Astrocyte (in vitro differentiated cells and primary cell): Measurements from ENCODE around the gene RBM19. TPM values are rescaled to one million over a fixed set of nuclear protein-coding genes. Genes with fewer than 3 reads are reported as not detected.

Source experiments
- DNase-seq: peaks from one replicate; pipeline ENCODE4 v3.0.0-alpha.2; 2010; ENCODE audit warnings: low read depth
- FAIRE-seq: peaks from 2 replicates; lab custom pipeline; 2011; peaks lifted over from hg19 to GRCh38; lab: Jason Lieb, UNC
- H2AFZ ChIP-seq: 2 replicates; pipeline ENCODE4 v1.6.0; 2012; ENCODE audit warnings: low read depth, low read length, inconsistent platforms
- H3K27ac ChIP-seq: 2 replicates; pipeline ENCODE4 v1.5.1; 2011; ENCODE audit warnings: low read depth, low read length, inconsistent platforms
- H3K27me3 ChIP-seq: 2 replicates; pipeline ENCODE4 v1.6.0; 2011; ENCODE audit warnings: low read length, inconsistent platforms; ENCODE audit not compliant: insufficient read depth
- H3K36me3 ChIP-seq: 2 replicates; pipeline ENCODE4 v1.5.1; 2011; ENCODE audit warnings: low read length, inconsistent platforms; ENCODE audit not compliant: insufficient read depth
- H3K4me1 ChIP-seq: 2 replicates; pipeline ENCODE4 v1.5.1; 2011; ENCODE audit warnings: low read length, inconsistent platforms; ENCODE audit not compliant: insufficient read depth
- H3K4me2 ChIP-seq: 2 replicates; pipeline ENCODE4 v1.6.0; 2012; ENCODE audit warnings: low read length, inconsistent platforms
- H3K4me3 ChIP-seq: 2 replicates; pipeline ENCODE4 v1.5.1; 2011; ENCODE audit warnings: low read depth, mild to moderate bottlenecking, low read length, inconsistent platforms; ENCODE audit not compliant: insufficient read depth
- H3K79me2 ChIP-seq: 2 replicates; pipeline ENCODE4 v1.6.0; 2012; ENCODE audit warnings: mild to moderate bottlenecking, low read length, inconsistent platforms; ENCODE audit not compliant: insufficient read depth
- H3K9ac ChIP-seq: 2 replicates; pipeline ENCODE4 v1.6.0; 2012; ENCODE audit warnings: mild to moderate bottlenecking, low read length, inconsistent platforms
- H3K9me3 ChIP-seq: 2 replicates; pipeline ENCODE4 v1.5.1; 2012; ENCODE audit warnings: low read depth, mild to moderate bottlenecking, low read length, inconsistent platforms; ENCODE audit not compliant: insufficient read depth
- H4K20me1 ChIP-seq: 2 replicates; pipeline ENCODE4 v1.6.0; 2012; ENCODE audit warnings: low read length, inconsistent platforms; ENCODE audit not compliant: insufficient read depth
- H3K27ac Mint-ChIP-seq: one replicate; pipeline ENCODE4 v1.8.0; 2021; ENCODE audit warnings: mild to moderate bottlenecking, mixed read lengths; ENCODE audit not compliant: unreplicated experiment
- H3K27me3 Mint-ChIP-seq: one replicate; pipeline ENCODE4 v1.8.0; 2021; ENCODE audit warnings: low read depth, mixed read lengths; ENCODE audit not compliant: unreplicated experiment
- H3K36me3 Mint-ChIP-seq: one replicate; pipeline ENCODE4 v1.8.0; 2021; ENCODE audit warnings: low read depth, mixed read lengths; ENCODE audit not compliant: unreplicated experiment
- H3K4me1 Mint-ChIP-seq: one replicate; pipeline ENCODE4 v1.8.0; 2021; ENCODE audit warnings: low read depth, mixed read lengths; ENCODE audit not compliant: unreplicated experiment
- H3K4me3 Mint-ChIP-seq: one replicate; pipeline ENCODE4 v1.8.0; 2021; ENCODE audit warnings: mild to moderate bottlenecking, moderate library complexity, mixed read lengths; ENCODE audit not compliant: unreplicated experiment
- H3K9me3 Mint-ChIP-seq: one replicate; pipeline ENCODE4 v1.8.0; 2021; ENCODE audit warnings: mild to moderate bottlenecking, mixed read lengths; ENCODE audit not compliant: unreplicated experiment
- CTCF ChIP-seq: IDR thresholded peaks from 2 replicates; pipeline ENCODE4 v1.5.1; 2011; ENCODE audit warnings: low read depth, mild to moderate bottlenecking, inconsistent platforms, low read length, moderate library complexity; ENCODE audit not compliant: insufficient read depth
- EZH2 ChIP-seq: IDR thresholded peaks from 2 replicates; pipeline ENCODE4 v1.6.1; 2012; ENCODE audit warnings: mild to moderate bottlenecking, low read length, inconsistent platforms; ENCODE audit not compliant: insufficient read depth
- total RNA-seq: library from RNA; stranded (reverse); gene quantifications from 2 replicates; pipeline ENCODE4 v1.2.1, GENCODE V29; 2021

The RBM19 gene
- total RNA-seq, 1 donor from 2014 or later: 32.3 TPM

- no peak overlapping the region for H3K27ac Mint-ChIP-seq
- H3K4me3 Mint-ChIP-seq: no peak overlapping the region
- Histone ChIP-seq H2AFZ (no peak overlapping the region), H3K4me1 (no peaks in the 10 kb centered on the region), H3K9me3 (no peaks in the 10 kb centered on the region), H3K27me3 (no peaks in the 10 kb centered on the region), H3K36me3 (peaks cover 22% of the 10 kb centered on the region), H3K4me3 (no peak overlapping the region), H3K4me2 (no peak overlapping the region), H4K20me1 (no peaks in the 10 kb centered on the region), H3K27ac (no peak overlapping the region), H3K79me2 (no peaks in the 10 kb centered on the region), H3K9ac (no peak overlapping the region)
- no peak for FAIRE-seq
- H3K4me1 Mint-ChIP-seq: no peaks in the 10 kb centered on the region
- H3K27me3 Mint-ChIP-seq: no peaks in the 10 kb centered on the region
- no peaks in the 10 kb centered on the region for H3K9me3 Mint-ChIP-seq
- TF ChIP-seq CTCF (no peak), EZH2 (no peak)
- H3K36me3 Mint-ChIP-seq: peaks cover 27% of the 10 kb centered on the region
- DNase-seq: no peak
These were observed 20.7 kb downstream of the RBM19 start for GRCh38 chr12:113945174-113946173.

GRCh38 chr12:113942209-113942608, 23.9 kb downstream of the RBM19 start:
- no peaks in the 10 kb centered on the region for H4K20me1 ChIP-seq
- no peaks in the 10 kb centered on the region for H3K4me1 ChIP-seq
- Mint-ChIP-seq H3K27me3 (no peaks in the 10 kb centered on the region), H3K27ac (no peak overlapping the region), H3K4me1 (no peaks in the 10 kb centered on the region), H3K4me3 (no peak overlapping the region), H3K9me3 (no peaks in the 10 kb centered on the region), H3K36me3 (peaks cover 17% of the 10 kb centered on the region)
- no peak overlapping the region for H2AFZ ChIP-seq
- no peaks in the 10 kb centered on the region for H3K79me2 ChIP-seq
- H3K4me3 ChIP-seq: no peak overlapping the region
- TF ChIP-seq EZH2: no peak
- no peak for TF ChIP-seq CTCF
- no peaks in the 10 kb centered on the region for H3K27me3 ChIP-seq
- H3K27ac ChIP-seq: no peak overlapping the region
- no peaks in the 10 kb centered on the region for H3K9me3 ChIP-seq
- no peak for DNase-seq
- no peak for FAIRE-seq
- peaks cover 16% of the 10 kb centered on the region for H3K36me3 ChIP-seq
- H3K9ac ChIP-seq: no peak overlapping the region
- H3K4me2 ChIP-seq: no peak overlapping the region

- H3K9me3 ChIP-seq: no peaks in the 10 kb centered on the region
- Mint-ChIP-seq H3K9me3 (no peaks in the 10 kb centered on the region), H3K27ac (no peak overlapping the region), H3K27me3 (no peaks in the 10 kb centered on the region), H3K4me3 (no peak overlapping the region), H3K36me3 (peaks cover 18% of the 10 kb centered on the region), H3K4me1 (no peaks in the 10 kb centered on the region)
- H3K9ac ChIP-seq: no peak overlapping the region
- H3K36me3 ChIP-seq: peaks cover 16% of the 10 kb centered on the region
- H3K27ac ChIP-seq: no peak overlapping the region
- DNase-seq (no peak), FAIRE-seq (no peak)
- H3K4me2 ChIP-seq: no peak overlapping the region
- no peaks in the 10 kb centered on the region for H3K27me3 ChIP-seq
- H3K79me2 ChIP-seq: no peaks in the 10 kb centered on the region
- no peaks in the 10 kb centered on the region for H4K20me1 ChIP-seq
- no peak overlapping the region for H2AFZ ChIP-seq
- TF ChIP-seq EZH2 (no peak), CTCF (no peak)
- H3K4me3 ChIP-seq: no peak overlapping the region
- H3K4me1 ChIP-seq: no peaks in the 10 kb centered on the region
These were observed 25.0 kb downstream of the RBM19 start for GRCh38 chr12:113941208-113941486.
